H9 (cell line): ENCODE measurements around the gene CLMP. TPM values are rescaled to one million over a fixed set of nuclear protein-coding genes. Genes with fewer than 3 reads are reported as not detected.

Source experiments
- DNase-seq: peaks from one replicate; pipeline ENCODE4 v3.0.0-alpha.2; 2017
- H2AFZ ChIP-seq: one replicate; pipeline ENCODE4 v1.6.1; 2013; ENCODE audit warnings: mild to moderate bottlenecking, low read length, control low read depth, moderate library complexity
- H2AK5ac ChIP-seq: 2 replicates; pipeline ENCODE4 v1.6.1; 2013; ENCODE audit warnings: low read length, control low read depth, mixed read lengths; ENCODE audit not compliant: insufficient read length
- H2BK120ac ChIP-seq: one replicate; pipeline ENCODE4 v1.6.1; 2013; ENCODE audit warnings: low read depth, mild to moderate bottlenecking, low read length, control low read depth, inconsistent platforms; ENCODE audit not compliant: poor library complexity, severe bottlenecking
- H2BK12ac ChIP-seq: 2 replicates; pipeline ENCODE4 v1.6.1; 2013; ENCODE audit warnings: low read length, control low read depth, mixed read lengths, low read depth; ENCODE audit not compliant: insufficient read length
- H2BK15ac ChIP-seq: 2 replicates; pipeline ENCODE4 v1.6.1; 2013; ENCODE audit warnings: low read depth, low read length, control low read depth
- H2BK20ac ChIP-seq: one replicate; pipeline ENCODE4 v1.6.1; 2013; ENCODE audit warnings: low read depth, mild to moderate bottlenecking, low read length, control low read depth, inconsistent platforms; ENCODE audit not compliant: poor library complexity, severe bottlenecking
- H2BK5ac ChIP-seq: 2 replicates; pipeline ENCODE4 v1.6.1; 2013; ENCODE audit warnings: low read length, control low read depth, mixed read lengths; ENCODE audit not compliant: insufficient read length
- H3K14ac ChIP-seq: 2 replicates; pipeline ENCODE4 v1.6.1; 2013; ENCODE audit warnings: low read length, control low read depth; ENCODE audit not compliant: insufficient read depth
- H3K18ac ChIP-seq: 2 replicates; pipeline ENCODE4 v1.6.1; 2013; ENCODE audit warnings: low read depth, mild to moderate bottlenecking, mixed read lengths, low read length, control low read depth; ENCODE audit not compliant: insufficient read length
- H3K23ac ChIP-seq: 2 replicates; pipeline ENCODE4 v1.6.1; 2013; ENCODE audit warnings: low read length, control low read depth, mixed read lengths, low read depth; ENCODE audit not compliant: insufficient read length
- H3K23me2 ChIP-seq: 2 replicates; pipeline ENCODE4 v1.6.1; 2013; ENCODE audit warnings: low read depth, mild to moderate bottlenecking, mixed read lengths, low read length, control low read depth; ENCODE audit not compliant: insufficient read length, poor library complexity, severe bottlenecking
- H3K27ac ChIP-seq: 2 replicates; pipeline ENCODE4 v1.5.1; 2013; ENCODE audit warnings: low read length, control low read depth, mixed read lengths, low read depth; ENCODE audit not compliant: insufficient read length
- H3K27me3 ChIP-seq: 2 replicates; pipeline ENCODE4 v1.6.1; 2013; ENCODE audit warnings: low read length, control low read depth, inconsistent platforms; ENCODE audit not compliant: insufficient read depth
- H3K4ac ChIP-seq: 2 replicates; pipeline ENCODE4 v1.6.1; 2013; ENCODE audit warnings: low read depth, mild to moderate bottlenecking, control low read depth, inconsistent platforms, low read length, moderate library complexity
- H3K4me1 ChIP-seq: 2 replicates; pipeline ENCODE4 v1.6.1; 2013; ENCODE audit warnings: low read length, control low read depth, inconsistent platforms; ENCODE audit not compliant: insufficient read depth
- H3K4me2 ChIP-seq: 2 replicates; pipeline ENCODE4 v1.6.1; 2013; ENCODE audit warnings: low read length, control low read depth, mixed read lengths; ENCODE audit not compliant: insufficient read length, insufficient read depth
- H3K56ac ChIP-seq: 2 replicates; pipeline ENCODE4 v1.6.1; 2013; ENCODE audit warnings: low read depth, mild to moderate bottlenecking, mixed read lengths, low read length, control low read depth; ENCODE audit not compliant: insufficient read length
- H3K79me1 ChIP-seq: 2 replicates; pipeline ENCODE4 v1.6.1; 2013; ENCODE audit warnings: low read depth, mild to moderate bottlenecking, moderate library complexity, low read length, control low read depth, inconsistent platforms; ENCODE audit not compliant: insufficient read depth, poor library complexity, severe bottlenecking
- H3K79me2 ChIP-seq: 2 replicates; pipeline ENCODE4 v1.6.1; 2013; ENCODE audit warnings: low read length, control low read depth, inconsistent platforms; ENCODE audit not compliant: insufficient read depth
- H3K9ac ChIP-seq: 2 replicates; pipeline ENCODE4 v1.6.1; 2013; ENCODE audit warnings: low read length, control low read depth, mixed read lengths; ENCODE audit not compliant: insufficient read length; ENCODE audit errors: extremely low read depth
- H3K9me3 ChIP-seq: one replicate; pipeline ENCODE4 v1.6.1; 2013; ENCODE audit warnings: low read depth, low read length, inconsistent platforms; ENCODE audit not compliant: control insufficient read depth
- H3T11ph ChIP-seq: one replicate; pipeline ENCODE4 v1.6.1; 2013; ENCODE audit warnings: mild to moderate bottlenecking, low read length, control low read depth, inconsistent platforms
- H4K20me1 ChIP-seq: one replicate; pipeline ENCODE4 v1.6.1; 2013; ENCODE audit not compliant: control insufficient read depth, insufficient read length, insufficient read depth
- H4K5ac ChIP-seq: 2 replicates; pipeline ENCODE4 v1.6.1; 2013; ENCODE audit warnings: low read depth, mild to moderate bottlenecking, mixed read lengths, low read length, control low read depth; ENCODE audit not compliant: insufficient read length
- H4K8ac ChIP-seq: replicated peaks from 2 replicates; pipeline ENCODE4 v1.6.1; 2013; ENCODE audit warnings: low read length, control low read depth, mixed read lengths, low read depth; ENCODE audit not compliant: insufficient read length
- H4K91ac ChIP-seq: 2 replicates; pipeline ENCODE4 v1.6.1; 2013; ENCODE audit warnings: low read depth, mild to moderate bottlenecking, moderate library complexity, mixed read lengths, low read length, control low read depth; ENCODE audit not compliant: insufficient read length
- H3K27ac Mint-ChIP-seq, 3 experiments: 2 replicates in 2 of 3; 3 replicates in 1 of 3; pipeline ENCODE4 v1.8.0; 2020 to 2021; ENCODE audit warnings: mixed read lengths in 3 of 3, mild to moderate bottlenecking in 1 of 3, moderate library complexity in 1 of 3
- H3K27me3 Mint-ChIP-seq: 2 replicates; pipeline ENCODE4 v1.8.0; 2021; ENCODE audit warnings: low read depth, mild to moderate bottlenecking, moderate library complexity, mixed read lengths
- H3K36me3 Mint-ChIP-seq, 3 experiments: 2 replicates in 2 of 3; 3 replicates in 1 of 3; pipeline ENCODE4 v1.8.0; 2020 to 2021; ENCODE audit warnings: low read depth in 3 of 3, mixed read lengths in 3 of 3; ENCODE audit not compliant: insufficient read depth in 1 of 3
- H3K4me1 Mint-ChIP-seq, 2 experiments: 2 replicates each; pipeline ENCODE4 v1.8.0; 2020; ENCODE audit warnings: mixed read lengths in 2 of 2
- H3K4me3 Mint-ChIP-seq, 2 experiments: 2 replicates in 1 of 2; 3 replicates in 1 of 2; pipeline ENCODE4 v1.8.0; 2020 to 2021; ENCODE audit warnings: mild to moderate bottlenecking in 2 of 2, mixed read lengths in 2 of 2, moderate library complexity in 1 of 2
- H3K9me3 Mint-ChIP-seq, 2 experiments: 2 replicates in 1 of 2; 3 replicates in 1 of 2; pipeline ENCODE4 v1.8.0; 2020; ENCODE audit warnings: mild to moderate bottlenecking in 2 of 2, mixed read lengths in 2 of 2, moderate library complexity in 1 of 2
- CTCF ChIP-seq: fragments of 200-600 bp; sonication (generic); conservative IDR thresholded peaks from 3 replicates; pipeline ENCODE4 v1.8.0; 2021; ENCODE audit warnings: antibody characterized with exemption, mild to moderate bottlenecking
- WGBS: extraction: QIAGEN DNeasy Blood & Tissue Kit; methylation state at CpG from one replicate; pipeline ENCODE4 v1.1.7; 2013; ENCODE audit warnings: missing lambda C conversion rate, low lambda C conversion rate, mixed read lengths; ENCODE audit not compliant: insufficient read length; ENCODE audit errors: extremely low coverage; 5-methylcytosine and 5-hydroxymethylcytosine counted together
- total RNA-seq: library from RNA; stranded (reverse); gene quantifications from 2 replicates; pipeline ENCODE4 v1.2.1, GENCODE V29; 2021

Gene CLMP
- total RNA-seq, 1 experiment from 2014 or later = 13.8 TPM

GRCh38 chr11:123145661-123146060, 49.4 kb downstream of the CLMP start:
- H3K23me2 ChIP-seq = no peaks in the 10 kb centered on the region
- no peak overlapping the region for H3K4ac ChIP-seq
- H3K18ac ChIP-seq = no peak overlapping the region
- H2BK5ac ChIP-seq = no peak overlapping the region
- no peaks in the 10 kb centered on the region for H3K9me3 Mint-ChIP-seq
- WGBS = no CpG with 5 or more reads among the region's 9 CpGs
- TF ChIP-seq CTCF = no peak
- H2AK5ac ChIP-seq = no peak overlapping the region
- no peak overlapping the region for H3K4me3 Mint-ChIP-seq
- H4K5ac ChIP-seq = no peak overlapping the region
- no peak for DNase-seq
- H3K4me1 Mint-ChIP-seq = peaks cover 11 to 15% of the 10 kb centered on the region in 2 experiments
- peaks cover 1% of the 10 kb centered on the region; the same call in 1 of the 2 replicates for H3K27me3 Mint-ChIP-seq
- no peak overlapping the region for H3K14ac ChIP-seq
- H3K27me3 ChIP-seq = no peaks in the 10 kb centered on the region
- no peak overlapping the region for H2BK20ac ChIP-seq
- H4K8ac ChIP-seq = no peak overlapping the region
- peaks cover 0 to 3% (median 2%) of the 10 kb centered on the region in 3 experiments; a peak in 2 of 7 replicates for H3K36me3 Mint-ChIP-seq
- H3K27ac Mint-ChIP-seq = peak overlapping the region in 1 of 3 experiments; percentile 69; a peak in 2 of 7 replicates
- no peak overlapping the region for H3K9ac ChIP-seq
- no peaks in the 10 kb centered on the region for H3K79me2 ChIP-seq
- no peak overlapping the region for H3T11ph ChIP-seq
- no peak overlapping the region for H2AFZ ChIP-seq
- no peak overlapping the region for H3K56ac ChIP-seq
- H3K27ac ChIP-seq = no peak overlapping the region
- H3K4me1 ChIP-seq = no peaks in the 10 kb centered on the region
- H2BK15ac ChIP-seq = no peak overlapping the region
- H3K4me2 ChIP-seq = no peak overlapping the region
- H3K23ac ChIP-seq = no peak overlapping the region
- H2BK12ac ChIP-seq = no peak overlapping the region
- H2BK120ac ChIP-seq = no peak overlapping the region
- no peaks in the 10 kb centered on the region for H4K20me1 ChIP-seq
- no peaks in the 10 kb centered on the region for H3K79me1 ChIP-seq
- no peak overlapping the region for H4K91ac ChIP-seq
- no peaks in the 10 kb centered on the region for H3K9me3 ChIP-seq
